HG03342 (cell line): ENCODE data around the gene COL25A1.
"Not testable (repeated sequence)": the region's sequence is repeated elsewhere in the genome, so short reads cannot be mapped to it uniquely, and the experiment has no call there.

Source experiments
- ATAC-seq: cut with Tn5 transposase; IDR thresholded peaks from one replicate; pipeline ENCODE4 v1.9.1; 2021; ENCODE audit warnings: mild to moderate bottlenecking, moderate library complexity; ENCODE audit not compliant: unreplicated experiment

Gene COL25A1

GRCh38 chr4:109131559-109131958 lies 170.9 kb downstream of the COL25A1 start:
- no peak for ATAC-seq

- ATAC-seq: no peak
Observed at GRCh38 chr4:109128589-109128988, 173.9 kb downstream of the COL25A1 start.

GRCh38 chr4:109127866-109128265 lies 174.6 kb downstream of the COL25A1 start:
- ATAC-seq: no peak

GRCh38 chr4:109126856-109127255 lies 175.6 kb downstream of the COL25A1 start:
- no peak for ATAC-seq

- no peak for ATAC-seq
Observed at GRCh38 chr4:109125084-109125483, 177.4 kb downstream of the COL25A1 start.

- no peak for ATAC-seq
Observed at GRCh38 chr4:109123951-109124350, 178.5 kb downstream of the COL25A1 start.

- no peak for ATAC-seq
Observed at GRCh38 chr4:109121561-109121960, 180.9 kb downstream of the COL25A1 start.

- no peak for ATAC-seq
Observed at GRCh38 chr4:109119852-109120251, 182.6 kb downstream of the COL25A1 start.

GRCh38 chr4:109118635-109119034 lies 183.8 kb downstream of the COL25A1 start:
- no peak for ATAC-seq

- ATAC-seq: no peak
Observed at GRCh38 chr4:109114501-109114900, 188.0 kb downstream of the COL25A1 start.

- ATAC-seq: no peak
Observed at GRCh38 chr4:109113521-109113920, 188.9 kb downstream of the COL25A1 start.

GRCh38 chr4:109111031-109111430 lies 191.4 kb downstream of the COL25A1 start:
- no peak for ATAC-seq

GRCh38 chr4:109108215-109108614 lies 194.2 kb downstream of the COL25A1 start:
- not testable (repeated sequence) for ATAC-seq

GRCh38 chr4:109094056-109094455 lies 208.4 kb downstream of the COL25A1 start:
- ATAC-seq: no peak

- ATAC-seq: no peak
Observed at GRCh38 chr4:109091727-109092409, 210.6 kb downstream of the COL25A1 start.

- no peak for ATAC-seq
Observed at GRCh38 chr4:109083911-109084310, 218.5 kb downstream of the COL25A1 start.

GRCh38 chr4:109079731-109080130 lies 222.7 kb downstream of the COL25A1 start:
- ATAC-seq: no peak

- no peak for ATAC-seq
Observed at GRCh38 chr4:109079201-109079600, 223.3 kb downstream of the COL25A1 start.

GRCh38 chr4:109078724-109079123 lies 223.7 kb downstream of the COL25A1 start:
- no peak for ATAC-seq

GRCh38 chr4:109077505-109077904 lies 225.0 kb downstream of the COL25A1 start:
- ATAC-seq: no peak

- not testable (repeated sequence) for ATAC-seq
Observed at GRCh38 chr4:109076709-109077108, 225.7 kb downstream of the COL25A1 start.

GRCh38 chr4:109075621-109076020 lies 226.8 kb downstream of the COL25A1 start:
- ATAC-seq: no peak

GRCh38 chr4:109072595-109072994 lies 229.9 kb downstream of the COL25A1 start:
- ATAC-seq: no peak
